HG03432 (cell line): ENCODE results near the gene DAO.
"Not testable (repeated sequence)": the region's sequence is repeated elsewhere in the genome, so short reads cannot be mapped to it uniquely, and the experiment has no call there.

ENCODE experiments used
- ATAC-seq: cut with Tn5 transposase; IDR thresholded peaks from one replicate; pipeline ENCODE4 v1.9.1; 2021; ENCODE audit warnings: mild to moderate bottlenecking, moderate library complexity; ENCODE audit not compliant: unreplicated experiment

DAO gene

DNA sequence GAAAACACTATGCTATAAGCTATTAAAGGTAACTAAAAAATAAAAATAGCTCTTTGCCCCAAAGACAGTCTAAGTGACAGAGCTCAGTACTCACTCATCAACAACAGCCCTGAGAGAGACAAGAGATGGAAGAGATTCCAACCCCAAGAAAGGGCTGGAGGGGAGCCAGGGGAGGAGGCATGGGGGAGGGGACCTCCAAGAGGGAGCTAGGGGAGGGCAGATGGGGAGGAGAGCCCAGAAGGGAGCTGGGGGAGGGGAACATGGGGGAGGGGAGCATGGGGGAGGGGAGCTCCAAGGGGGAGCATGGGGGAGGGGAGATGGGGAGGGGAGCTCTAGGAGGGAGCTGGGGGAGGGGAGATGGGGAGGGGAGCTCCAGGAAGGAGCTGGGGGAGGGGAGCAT is 30.2 kb upstream of the DAO start:
- ATAC-seq = no peak

- ATAC-seq = peak; percentile 83
Measured at GRCh38 chr12:108850854-108851573, 28.9 kb upstream of the DAO start.

DNA sequence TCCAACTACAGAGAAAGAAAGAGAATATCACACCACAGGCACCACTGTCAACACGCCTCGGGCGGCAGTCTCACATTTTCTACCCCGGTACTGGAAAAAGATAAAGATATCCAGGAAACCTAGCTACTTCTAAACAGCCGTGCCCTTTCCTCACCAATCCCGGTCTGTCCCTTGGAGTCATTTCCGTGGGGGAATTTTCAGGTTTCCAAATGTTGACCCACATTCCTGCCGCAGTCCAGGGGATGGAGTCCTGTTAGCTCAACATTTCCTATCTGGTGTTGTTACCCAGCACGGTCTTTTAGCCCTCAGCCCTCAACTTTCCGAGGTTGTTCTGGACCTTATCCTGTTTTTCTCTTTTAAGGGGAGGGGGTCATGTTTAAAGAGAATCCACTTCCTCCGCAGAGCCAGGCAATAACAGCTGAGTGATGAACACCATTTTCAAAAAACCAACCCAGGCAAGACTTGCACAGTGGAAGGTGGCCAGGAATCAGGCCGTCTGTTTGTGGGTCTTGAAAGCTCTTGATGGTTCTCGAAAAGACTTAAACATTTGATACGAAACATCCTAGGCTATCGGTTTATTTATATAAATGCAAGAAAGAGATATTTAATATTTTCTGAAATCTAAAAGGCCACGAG is 27.1 kb upstream of the DAO start:
- ATAC-seq = no peak

DNA sequence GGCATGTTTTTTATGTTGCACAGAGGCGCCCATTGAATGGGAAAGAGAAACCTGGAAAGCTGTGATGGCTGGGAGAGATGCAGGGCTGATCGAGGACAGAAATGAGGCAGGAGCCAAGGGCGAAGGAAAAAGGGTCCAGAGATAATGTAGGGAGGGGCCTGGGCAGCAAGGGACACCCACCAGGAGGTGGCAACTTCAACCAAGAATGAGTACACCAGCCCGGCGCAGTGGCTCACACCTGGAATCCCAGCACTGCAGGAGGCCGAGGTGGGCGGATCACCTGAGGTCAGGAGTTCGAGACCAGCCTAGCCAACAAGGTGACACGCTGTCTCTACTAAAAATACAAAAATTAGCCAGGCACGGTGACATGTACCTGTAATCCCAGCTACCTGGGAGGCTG is 26.5 kb upstream of the DAO start:
- ATAC-seq = no peak

DNA sequence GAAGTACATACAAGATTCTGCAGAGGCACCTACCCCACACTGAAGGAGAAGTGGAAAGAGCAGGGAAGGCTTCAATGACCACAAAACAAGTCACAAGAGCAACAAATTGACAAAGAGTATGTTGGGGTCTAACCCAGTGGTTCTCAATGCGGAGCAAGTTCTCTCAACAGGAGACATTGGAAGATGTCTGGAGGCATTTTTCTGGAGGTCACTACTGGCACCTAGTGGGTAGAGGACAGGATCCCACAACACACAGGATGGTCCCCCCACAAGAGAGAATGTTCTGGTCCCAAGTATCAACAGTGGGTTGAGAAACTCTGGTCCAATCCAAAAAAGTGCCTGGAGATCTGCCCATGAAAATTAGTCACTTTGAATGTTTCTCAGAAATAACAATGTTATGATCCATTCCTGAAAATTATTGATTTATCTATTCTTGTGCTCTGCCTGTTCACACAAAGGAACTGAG is 25.9 kb upstream of the DAO start:
- ATAC-seq = no peak

- no peak for ATAC-seq
Measured at GRCh38 chr12:108854451-108855283, 25.2 kb upstream of the DAO start.

- ATAC-seq = no peak
Measured at GRCh38 chr12:108855284-108856169, 24.4 kb upstream of the DAO start.

DNA sequence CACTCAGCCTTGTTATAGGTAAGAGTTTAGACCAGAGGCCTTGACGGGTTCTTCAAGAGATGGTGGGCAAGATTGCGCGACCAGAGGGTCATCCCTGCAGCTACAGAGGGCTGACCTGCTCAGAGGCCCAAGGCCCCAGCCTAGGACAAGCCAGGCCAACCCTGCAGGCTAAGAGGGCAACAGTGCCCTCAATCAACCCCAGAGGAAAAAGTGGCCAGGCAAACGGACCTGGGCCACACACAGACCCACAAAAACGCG is 23.8 kb upstream of the DAO start:
- no peak for ATAC-seq

DNA sequence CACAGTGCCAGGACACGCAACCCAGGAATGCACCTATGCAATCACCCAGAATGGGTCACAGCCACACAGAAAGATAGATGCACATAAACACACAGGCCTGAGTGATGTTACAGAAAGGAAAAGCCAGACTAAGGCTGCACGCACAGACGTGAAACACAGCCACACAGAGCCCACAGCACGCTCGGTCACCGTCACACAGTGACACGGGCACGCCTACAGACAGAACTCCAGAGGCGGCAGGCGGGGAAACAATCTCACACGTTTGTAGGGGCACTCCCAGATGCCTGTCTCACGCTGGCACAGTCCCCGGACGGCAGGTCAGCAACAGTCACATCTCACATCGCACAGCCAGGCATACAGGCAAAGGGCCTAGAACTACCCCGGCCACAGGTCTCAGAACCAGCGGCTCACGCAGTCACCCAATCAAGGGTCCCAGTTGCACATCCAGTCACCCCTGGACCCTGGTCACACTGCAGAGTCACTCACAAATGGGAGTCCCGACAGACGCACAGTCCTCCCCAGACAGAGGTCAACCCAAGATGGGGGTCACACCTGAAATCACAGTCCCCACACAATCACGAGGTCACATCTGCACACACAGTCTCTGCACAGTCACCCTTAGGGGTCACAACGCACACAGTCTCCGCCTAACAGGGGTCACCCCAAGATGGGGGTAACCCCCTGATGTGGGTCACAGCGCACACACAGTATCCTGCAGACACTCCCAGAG is 23.3 kb upstream of the DAO start:
- peak; percentile 24 for ATAC-seq

GRCh38 chr12:108857158-108857407 is 22.8 kb upstream of the DAO start:
- ATAC-seq = no peak

- no peak for ATAC-seq
Measured at GRCh38 chr12:108858311-108859074, 21.4 kb upstream of the DAO start.

DNA sequence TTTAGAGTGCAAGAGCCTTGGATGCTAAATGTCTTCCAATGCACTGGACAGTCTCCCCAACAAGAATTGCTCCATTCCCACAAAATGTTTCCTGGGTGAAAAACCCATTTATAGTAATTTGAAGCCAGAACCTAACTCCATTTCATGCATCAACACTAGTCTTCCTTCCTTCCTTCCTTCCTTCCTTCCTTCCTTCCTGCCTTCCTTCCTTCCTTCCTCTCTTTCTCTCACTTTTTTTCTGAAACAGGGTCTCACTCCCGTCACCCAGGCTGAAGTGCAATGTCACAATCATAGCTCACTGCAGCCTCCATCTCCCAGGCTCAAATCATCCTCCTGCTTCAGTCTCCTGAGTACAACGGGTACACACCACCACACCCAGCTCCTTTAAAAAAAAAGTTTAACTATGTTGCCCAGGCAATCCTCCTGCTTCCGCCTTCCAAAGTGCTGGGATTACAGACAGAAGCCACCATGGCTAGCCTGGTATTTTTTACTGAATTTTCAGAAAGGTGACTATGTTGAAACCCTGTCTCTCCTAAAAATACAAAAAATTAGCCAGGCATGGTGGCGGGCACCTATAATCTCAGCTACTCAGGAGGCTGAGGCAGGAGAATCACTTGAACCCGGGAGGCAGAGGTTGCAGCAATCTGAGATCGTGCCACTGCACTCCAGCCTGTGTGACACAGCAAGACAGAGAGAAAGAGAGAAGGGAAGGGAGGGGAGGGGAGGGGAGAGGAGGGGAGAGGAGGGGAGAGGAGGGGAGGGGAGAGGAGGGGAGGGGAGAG is 20.6 kb upstream of the DAO start:
- not testable (repeated sequence) for ATAC-seq

GRCh38 chr12:108859923-108860291 is 20.0 kb upstream of the DAO start:
- ATAC-seq = no peak

DNA sequence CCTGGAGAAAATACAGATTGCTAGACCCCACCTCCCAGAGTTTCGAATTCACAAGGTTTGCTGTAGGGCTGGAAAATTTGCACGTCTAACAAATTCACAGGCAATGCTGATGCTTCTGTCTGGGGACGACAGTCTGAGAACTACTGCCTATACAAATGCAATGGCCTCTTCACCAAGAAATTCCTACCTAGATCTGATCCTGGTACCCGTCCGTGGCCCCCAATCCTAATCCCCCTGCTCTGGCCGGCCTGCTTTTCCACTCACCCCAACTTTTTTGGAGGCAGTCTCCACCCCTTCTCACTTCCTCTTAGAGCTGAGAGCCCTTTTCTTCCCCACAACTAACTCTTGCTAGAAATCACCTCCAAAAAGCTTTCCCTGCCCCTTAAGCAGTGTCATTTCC is 19.4 kb upstream of the DAO start:
- no peak for ATAC-seq

DNA sequence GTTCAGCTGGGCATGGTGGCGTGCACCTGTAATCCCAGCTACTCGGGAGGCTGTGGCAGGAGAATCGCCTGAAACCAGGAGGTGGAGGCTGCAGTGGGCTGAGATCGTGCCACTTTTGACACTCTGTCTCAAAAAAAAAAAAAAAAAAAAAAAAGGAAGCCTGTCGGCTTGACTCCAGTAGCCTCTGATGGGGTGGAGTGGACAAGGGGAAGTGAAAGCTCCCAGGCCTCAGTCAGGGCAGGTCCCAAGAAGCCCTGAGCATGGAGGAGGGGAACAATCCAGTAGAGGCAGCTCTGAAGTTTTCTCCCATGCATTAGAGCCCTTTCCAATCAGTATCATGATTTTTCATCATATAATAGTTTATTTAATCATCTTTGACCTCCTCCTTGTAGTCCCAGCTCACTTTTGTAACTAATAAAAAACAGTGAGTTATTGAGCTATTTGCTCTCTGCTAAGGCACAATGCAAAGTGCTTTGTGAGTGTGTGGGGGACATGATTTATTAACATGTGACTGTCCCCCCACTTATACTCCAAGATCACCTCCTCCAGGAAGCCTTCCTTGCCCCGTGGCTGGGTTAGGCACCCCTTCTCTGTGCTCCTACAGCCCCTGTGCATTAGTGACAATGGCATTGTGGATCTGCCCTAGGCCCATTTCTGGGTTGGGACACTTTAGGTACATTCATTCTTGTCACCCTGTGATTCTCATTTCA is 17.9 kb upstream of the DAO start:
- no peak for ATAC-seq

DNA sequence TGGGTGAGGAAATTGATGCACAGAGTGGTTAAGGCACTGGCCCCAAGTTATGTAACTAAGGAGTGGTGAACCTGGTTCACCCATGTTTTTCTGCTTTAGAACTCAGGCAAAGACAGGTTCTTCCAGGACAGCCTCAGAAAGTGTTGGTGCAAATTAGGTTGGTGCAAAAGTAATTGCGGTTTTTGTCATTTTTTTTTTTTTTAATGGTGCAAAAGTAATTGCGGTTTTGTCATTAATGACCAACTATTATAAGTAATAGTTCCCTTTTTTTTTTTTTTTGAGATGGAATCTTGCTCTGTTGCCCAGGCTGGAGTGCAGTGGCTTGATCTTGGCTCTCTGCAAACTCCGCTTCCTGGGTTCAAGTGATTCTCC is 17.3 kb upstream of the DAO start:
- no peak for ATAC-seq

DNA sequence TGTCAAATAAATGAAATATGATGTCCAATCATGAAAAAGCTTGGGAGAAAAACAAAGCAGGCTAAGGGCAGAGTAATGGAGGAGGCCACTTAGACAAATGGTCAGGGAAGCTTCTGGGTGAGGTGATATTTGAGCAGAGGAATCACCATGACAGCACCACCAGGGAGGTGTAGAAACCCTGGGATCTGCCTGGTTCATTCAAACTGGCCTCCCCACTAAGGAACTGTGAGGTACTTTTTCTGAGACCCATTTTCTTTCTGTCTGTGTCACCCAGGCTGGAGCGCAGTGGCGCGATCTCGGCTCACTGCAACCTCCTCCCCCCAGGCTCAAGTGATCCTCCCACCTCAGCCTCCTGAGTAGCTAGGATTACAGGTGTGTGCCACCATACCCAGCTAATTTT is 14.7 kb upstream of the DAO start:
- no peak for ATAC-seq

DNA sequence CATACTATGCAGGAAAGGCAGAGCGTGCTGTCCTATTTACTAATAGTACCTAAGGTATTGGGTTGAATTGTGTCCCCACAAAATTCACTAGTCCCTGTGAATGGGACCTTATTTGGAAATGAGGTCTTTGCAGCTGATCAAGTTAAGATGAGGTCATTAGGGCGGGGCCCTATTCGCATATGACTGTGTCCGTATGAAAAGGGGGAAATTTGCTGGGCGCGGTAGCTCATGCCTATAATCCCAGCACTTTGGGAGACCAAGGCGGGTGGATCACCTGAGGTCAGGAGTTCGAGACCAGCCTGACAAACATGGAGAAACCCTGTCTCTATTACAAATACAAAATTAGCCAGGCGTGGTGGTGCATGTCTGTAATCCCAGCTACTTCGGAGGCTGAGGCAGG is 13.8 kb upstream of the DAO start:
- ATAC-seq = not testable (repeated sequence)

DNA sequence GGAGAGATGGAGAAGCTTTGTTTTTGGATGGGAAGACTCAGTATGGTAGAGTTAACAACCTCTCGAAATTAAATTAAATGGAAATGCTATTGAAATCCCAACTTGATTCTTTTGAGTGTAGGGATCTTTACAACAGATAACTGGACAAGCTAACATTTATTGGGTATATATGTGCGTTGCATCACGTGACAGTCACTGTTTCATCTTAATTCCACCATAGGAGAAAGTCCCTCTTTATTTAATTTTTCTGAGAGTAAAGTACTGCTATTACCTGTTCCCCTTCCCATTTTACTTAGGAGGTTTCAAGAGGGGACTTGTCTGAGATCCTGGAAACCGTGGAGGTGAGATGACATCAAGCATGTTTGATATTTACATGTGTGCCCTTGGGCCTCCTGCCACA is 11.1 kb upstream of the DAO start:
- ATAC-seq = no peak
